GM12864 (cell line): ENCODE results near the gene TSHZ1.

Experiments used
- DNase-seq: peaks from one replicate; pipeline ENCODE4 v3.0.0-alpha.2; 2011; ENCODE audit warnings: low read depth
- H3K4me3 ChIP-seq: 2 replicates; pipeline ENCODE4 v1.5.1; 2011; ENCODE audit warnings: mild to moderate bottlenecking, low read depth, low read length, control low read depth
- TF ChIP-seq, protein P1 (sequence below): IDR thresholded peaks from 2 replicates; pipeline ENCODE4 v1.5.1; 2011; ENCODE audit warnings: low read depth, mild to moderate bottlenecking, moderate library complexity, low read length, control low read depth, inconsistent platforms; ENCODE audit errors: missing control alignments

The TSHZ1 gene

DNA sequence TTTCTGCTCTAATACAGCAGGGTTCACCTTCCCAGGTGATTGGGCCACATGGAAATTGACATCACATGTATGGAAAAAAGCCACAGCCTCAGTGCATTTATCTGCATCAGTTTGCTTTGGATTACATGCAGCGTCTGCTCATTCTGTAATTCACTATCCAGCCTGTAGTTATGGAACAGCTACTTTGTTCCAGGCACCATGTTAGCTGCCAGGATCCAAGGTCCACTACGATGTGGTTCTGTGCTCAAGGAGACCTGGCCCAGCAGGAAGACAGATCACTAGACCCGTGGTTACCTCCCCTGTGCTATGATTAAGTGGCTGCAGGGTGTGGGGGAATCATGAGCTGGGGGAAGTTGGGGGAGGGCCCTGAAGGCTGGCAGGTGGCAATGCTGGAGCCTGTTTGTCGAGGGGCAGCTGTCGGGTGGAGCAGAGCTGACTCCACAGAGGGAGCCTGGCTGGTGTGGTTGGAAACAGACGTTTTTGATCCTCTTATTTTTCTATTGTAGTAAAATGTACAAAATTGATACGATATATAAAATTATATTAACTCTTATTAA is 58.6 kb downstream of the TSHZ1 start:
- no peak overlapping the region for H3K4me3 ChIP-seq
- TF ChIP-seq, protein P1, sequence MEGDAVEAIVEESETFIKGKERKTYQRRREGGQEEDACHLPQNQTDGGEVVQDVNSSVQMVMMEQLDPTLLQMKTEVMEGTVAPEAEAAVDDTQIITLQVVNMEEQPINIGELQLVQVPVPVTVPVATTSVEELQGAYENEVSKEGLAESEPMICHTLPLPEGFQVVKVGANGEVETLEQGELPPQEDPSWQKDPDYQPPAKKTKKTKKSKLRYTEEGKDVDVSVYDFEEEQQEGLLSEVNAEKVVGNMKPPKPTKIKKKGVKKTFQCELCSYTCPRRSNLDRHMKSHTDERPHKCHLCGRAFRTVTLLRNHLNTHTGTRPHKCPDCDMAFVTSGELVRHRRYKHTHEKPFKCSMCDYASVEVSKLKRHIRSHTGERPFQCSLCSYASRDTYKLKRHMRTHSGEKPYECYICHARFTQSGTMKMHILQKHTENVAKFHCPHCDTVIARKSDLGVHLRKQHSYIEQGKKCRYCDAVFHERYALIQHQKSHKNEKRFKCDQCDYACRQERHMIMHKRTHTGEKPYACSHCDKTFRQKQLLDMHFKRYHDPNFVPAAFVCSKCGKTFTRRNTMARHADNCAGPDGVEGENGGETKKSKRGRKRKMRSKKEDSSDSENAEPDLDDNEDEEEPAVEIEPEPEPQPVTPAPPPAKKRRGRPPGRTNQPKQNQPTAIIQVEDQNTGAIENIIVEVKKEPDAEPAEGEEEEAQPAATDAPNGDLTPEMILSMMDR, result no peak
- no peak for DNase-seq

DNA sequence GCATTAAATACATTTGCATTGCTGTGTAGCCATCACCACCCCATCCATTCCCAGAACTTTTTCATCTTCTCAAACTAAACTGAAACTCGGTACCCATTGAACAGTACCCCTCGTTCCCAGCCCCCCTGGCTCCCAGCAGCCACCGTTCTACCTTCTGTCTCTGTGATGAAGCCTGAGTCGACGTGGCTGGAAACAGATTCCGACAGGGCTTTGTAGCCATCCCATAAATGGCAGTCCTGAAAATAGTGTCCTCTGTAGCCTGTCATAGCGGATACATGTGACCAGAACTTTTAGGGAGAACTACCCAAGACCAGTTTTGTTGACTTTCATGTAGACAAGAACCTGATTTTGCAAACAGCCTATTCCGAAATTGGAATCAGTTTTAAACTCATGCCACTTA is 59.1 kb downstream of the TSHZ1 start:
- TF ChIP-seq, protein P1, result no peak
- no peak for DNase-seq
- no peak overlapping the region for H3K4me3 ChIP-seq

DNA sequence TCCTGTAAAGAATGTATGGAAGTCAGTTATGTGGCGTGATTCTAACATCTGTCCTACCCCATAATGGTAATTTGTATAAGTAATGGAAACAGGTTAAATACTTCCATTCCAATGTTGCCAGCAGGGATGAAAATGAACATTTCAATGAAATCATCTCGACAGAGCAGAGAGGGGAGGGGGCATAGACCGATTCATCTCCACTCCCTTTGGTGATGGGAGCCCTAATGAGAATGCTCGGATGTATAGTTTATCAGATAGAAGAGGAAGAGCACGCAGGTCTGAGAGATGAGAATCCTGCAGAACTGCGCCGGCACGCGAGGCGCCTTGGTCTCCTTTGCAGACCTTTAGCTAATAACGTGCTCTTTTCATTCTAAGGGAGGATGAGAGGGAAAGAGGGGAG is 61.4 kb downstream of the TSHZ1 start:
- no peak for DNase-seq
- TF ChIP-seq, protein P1, result no peak
- no peak overlapping the region for H3K4me3 ChIP-seq

DNA sequence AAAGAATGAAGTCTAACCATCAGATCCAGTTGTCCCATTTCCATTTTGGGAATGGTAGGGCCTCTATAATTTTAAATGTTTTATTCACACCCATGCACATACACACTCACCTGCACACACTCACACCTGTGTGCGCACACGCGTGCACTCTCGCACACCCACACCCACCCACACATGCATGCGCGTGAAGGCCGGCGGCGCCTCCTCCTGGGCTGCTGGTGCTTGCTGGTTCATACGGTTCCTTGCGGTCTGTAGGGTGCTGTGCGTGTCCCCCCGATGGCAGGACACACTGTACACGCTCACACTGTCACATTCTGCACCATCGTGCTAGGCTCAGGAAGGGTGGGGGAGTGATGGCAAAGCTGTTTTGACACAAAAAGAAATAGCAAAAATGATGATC is 63.2 kb downstream of the TSHZ1 start:
- TF ChIP-seq, protein P1, result no peak
- DNase-seq, result no peak
- no peak overlapping the region for H3K4me3 ChIP-seq

DNA sequence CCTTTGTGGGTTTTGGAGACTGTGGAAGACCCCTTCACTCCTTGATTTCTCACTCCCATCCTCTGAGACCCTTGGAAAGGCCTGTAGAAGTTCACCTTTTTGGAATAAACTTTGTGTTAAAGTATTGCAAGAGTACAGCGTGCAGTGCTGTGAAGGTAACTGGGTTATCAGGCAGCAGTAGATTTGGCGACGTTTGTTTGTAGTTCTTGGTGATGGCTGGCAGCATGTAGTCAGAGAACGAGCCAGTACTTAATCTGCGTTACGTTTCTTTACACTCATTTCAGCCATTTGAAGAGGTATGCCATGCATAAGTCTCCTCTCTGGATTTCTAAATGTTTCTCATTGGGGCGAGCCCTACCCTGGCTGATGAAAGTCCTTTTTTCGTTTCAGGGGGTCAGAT is 64.6 kb downstream of the TSHZ1 start:
- H3K4me3 ChIP-seq, result no peak overlapping the region
- DNase-seq, result no peak
- TF ChIP-seq, protein P1, result no peak

DNA sequence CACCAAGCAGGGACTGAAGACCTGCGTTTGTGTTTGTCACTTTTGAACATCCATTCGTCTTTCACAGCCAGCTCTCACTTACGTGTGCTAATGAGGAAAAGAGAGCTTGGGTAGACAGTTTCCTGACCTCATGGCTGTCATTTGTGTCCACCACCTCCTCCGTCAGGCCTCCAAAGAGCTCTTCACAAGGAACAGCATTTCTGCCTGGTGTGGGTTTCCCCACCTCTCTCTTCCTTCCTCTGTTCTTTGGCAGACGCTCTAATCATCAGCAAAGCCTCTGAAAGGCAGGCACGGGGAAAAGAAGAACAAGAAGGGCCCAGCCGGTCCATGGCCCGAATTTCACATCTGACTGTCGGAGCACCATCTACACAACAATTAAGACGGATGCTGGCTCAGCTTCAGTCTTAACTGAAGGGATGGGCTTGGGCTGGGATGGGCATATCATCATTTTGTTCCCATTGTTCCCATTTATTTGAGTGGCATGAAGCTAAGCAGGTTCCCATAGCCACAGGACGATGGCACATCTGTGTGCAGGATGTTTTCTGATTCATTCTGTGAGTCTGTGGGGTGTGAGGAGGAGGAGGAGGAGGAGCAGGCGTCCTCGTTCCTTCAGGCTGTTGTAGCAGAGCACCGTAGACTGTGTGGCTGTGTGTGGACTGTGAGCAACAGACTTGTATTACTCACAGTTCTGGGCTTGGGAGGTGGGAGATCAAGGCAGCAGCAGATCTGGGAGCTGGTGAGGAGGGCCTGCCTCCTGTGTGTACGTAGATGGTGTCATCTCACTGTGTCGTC is 66.4 kb downstream of the TSHZ1 start:
- no peak for DNase-seq
- TF ChIP-seq, protein P1, result no peak
- H3K4me3 ChIP-seq, result no peak overlapping the region

DNA sequence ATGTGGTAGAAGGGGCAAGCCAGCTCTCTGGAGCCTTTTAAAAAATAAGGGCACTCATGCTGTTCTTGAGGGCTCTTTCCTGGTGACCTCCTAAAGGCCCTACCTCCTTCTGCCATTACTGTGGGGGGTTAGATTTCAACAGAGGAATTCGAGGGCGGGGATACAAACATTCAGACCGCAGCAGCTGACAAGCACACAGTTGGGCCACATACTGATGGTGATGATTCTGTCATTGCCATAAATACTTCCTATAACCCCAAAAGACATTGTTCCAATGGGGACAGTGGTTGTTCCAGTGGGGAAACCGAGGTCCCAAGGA is 67.0 kb downstream of the TSHZ1 start:
- TF ChIP-seq, protein P1, result no peak
- no peak overlapping the region for H3K4me3 ChIP-seq
- no peak for DNase-seq
